Activated naive CD8-positive, alpha-beta T cell treated with anti-CD3 and anti-CD28 coated beads, Interleukin-2, amount 10 ng/mL, durations not matched to agents 7 days and 5 days (primary cell): ENCODE results near the gene WDR7. TPM values are rescaled to one million over a fixed set of nuclear protein-coding genes. Genes with fewer than 3 reads are reported as not detected.

Source experiments
- ATAC-seq: fragments of 150-1000 bp; cut with Tn5 transposase; one replicate; pipeline ENCODE4 v1.10.0; 2021; ENCODE audit warnings: low read depth, moderate library complexity
- POLR2A ChIA-PET: fragments of 350-600 bp; sonication (Branson Sonifier 250); formaldehyde crosslinking; loops from one replicate; lab custom pipeline; 2021; ENCODE audit warnings: antibody characterized with exemption; lab: Charles Lee
- DNase-seq: peaks from one replicate; pipeline ENCODE4 v3.0.0; 2021
- H3K27ac Mint-ChIP-seq: one replicate; pipeline ENCODE4 v1.8.0; 2022; ENCODE audit warnings: mild to moderate bottlenecking, mixed read lengths
- H3K27me3 Mint-ChIP-seq: one replicate; pipeline ENCODE4 v1.8.0; 2022; ENCODE audit warnings: mild to moderate bottlenecking, moderate library complexity, mixed read lengths
- H3K36me3 Mint-ChIP-seq: one replicate; pipeline ENCODE4 v1.8.0; 2021; ENCODE audit warnings: mild to moderate bottlenecking, mixed read lengths
- H3K4me1 Mint-ChIP-seq: one replicate; pipeline ENCODE4 v1.8.0; 2021; ENCODE audit warnings: mixed read lengths
- H3K4me3 Mint-ChIP-seq: one replicate; pipeline ENCODE4 v1.8.0; 2022; ENCODE audit warnings: mild to moderate bottlenecking, moderate library complexity, mixed read lengths
- H3K9me3 Mint-ChIP-seq: one replicate; pipeline ENCODE4 v1.8.0; 2021; ENCODE audit warnings: mixed read lengths
- total RNA-seq, 2 experiments: library from RNA; stranded (reverse); gene quantifications; one replicate each; pipeline ENCODE4 v1.2.3, GENCODE V29; 2021

WDR7 gene
- total RNA-seq, 2 experiments from 2014 or later: 42.8 to 43.1 TPM

GRCh38 chr18:57050310-57050949 lies 399.3 kb downstream of the WDR7 start:
- POLR2A ChIA-PET: no interaction called here
- Mint-ChIP-seq H3K4me1 (no peaks in the 10 kb centered on the region), H3K27me3 (peaks cover 2% of the 10 kb centered on the region), H3K4me3 (no peak overlapping the region), H3K9me3 (peaks cover 4% of the 10 kb centered on the region), H3K36me3 (no peaks in the 10 kb centered on the region), H3K27ac (no peak overlapping the region)
- no peak for ATAC-seq
- DNase-seq: no peak

GRCh38 chr18:57051021-57051656 lies 400.0 kb downstream of the WDR7 start:
- Mint-ChIP-seq H3K36me3 (no peaks in the 10 kb centered on the region), H3K27ac (no peak overlapping the region), H3K27me3 (peaks cover 2% of the 10 kb centered on the region), H3K4me1 (no peaks in the 10 kb centered on the region), H3K9me3 (peaks cover 3% of the 10 kb centered on the region), H3K4me3 (no peak overlapping the region)
- ATAC-seq (no peak), DNase-seq (no peak)
- POLR2A ChIA-PET: no interaction called here

GRCh38 chr18:57051657-57052044 lies 400.5 kb downstream of the WDR7 start:
- no peaks in the 10 kb centered on the region for H3K27me3 Mint-ChIP-seq
- no peak for ATAC-seq
- H3K9me3 Mint-ChIP-seq: peaks cover 3% of the 10 kb centered on the region
- no peak for DNase-seq
- no peaks in the 10 kb centered on the region for H3K4me1 Mint-ChIP-seq
- H3K4me3 Mint-ChIP-seq: no peak overlapping the region
- no peak overlapping the region for H3K27ac Mint-ChIP-seq
- no peaks in the 10 kb centered on the region for H3K36me3 Mint-ChIP-seq
- POLR2A ChIA-PET: no interaction called here

GRCh38 chr18:57052173-57052572 lies 401.0 kb downstream of the WDR7 start:
- H3K36me3 Mint-ChIP-seq: no peaks in the 10 kb centered on the region
- no peaks in the 10 kb centered on the region for H3K27me3 Mint-ChIP-seq
- H3K9me3 Mint-ChIP-seq: peaks cover 5% of the 10 kb centered on the region
- POLR2A ChIA-PET: no interaction called here
- DNase-seq (no peak), ATAC-seq (no peak)
- H3K4me1 Mint-ChIP-seq: no peaks in the 10 kb centered on the region
- no peak overlapping the region for H3K4me3 Mint-ChIP-seq
- no peak overlapping the region for H3K27ac Mint-ChIP-seq

- Mint-ChIP-seq H3K4me1 (no peaks in the 10 kb centered on the region), H3K9me3 (peaks cover 5% of the 10 kb centered on the region), H3K4me3 (no peak overlapping the region), H3K27me3 (no peaks in the 10 kb centered on the region), H3K27ac (no peak overlapping the region), H3K36me3 (no peaks in the 10 kb centered on the region)
- no peak for DNase-seq
- ATAC-seq: no peak
- POLR2A ChIA-PET: no interaction called here
Observed at GRCh38 chr18:57052759-57053158, 401.6 kb downstream of the WDR7 start.

GRCh38 chr18:57054891-57055290 lies 403.7 kb downstream of the WDR7 start:
- DNase-seq: no peak
- Mint-ChIP-seq H3K9me3 (peaks cover 5% of the 10 kb centered on the region), H3K4me1 (no peaks in the 10 kb centered on the region), H3K36me3 (no peaks in the 10 kb centered on the region), H3K4me3 (no peak overlapping the region), H3K27me3 (peaks cover 2% of the 10 kb centered on the region), H3K27ac (no peak overlapping the region)
- POLR2A ChIA-PET: no interaction called here
- ATAC-seq: no peak

GRCh38 chr18:57057890-57058289 lies 406.7 kb downstream of the WDR7 start:
- Mint-ChIP-seq H3K4me1 (peaks cover 1% of the 10 kb centered on the region), H3K4me3 (no peak overlapping the region), H3K9me3 (peaks cover 5% of the 10 kb centered on the region), H3K27ac (no peak overlapping the region), H3K36me3 (no peaks in the 10 kb centered on the region), H3K27me3 (peaks cover 3% of the 10 kb centered on the region)
- DNase-seq (no peak), ATAC-seq (no peak)
- POLR2A ChIA-PET: no interaction called here

GRCh38 chr18:57058734-57059133 lies 407.6 kb downstream of the WDR7 start:
- H3K4me1 Mint-ChIP-seq: peaks cover 1% of the 10 kb centered on the region
- DNase-seq (no peak), ATAC-seq (no peak)
- no peaks in the 10 kb centered on the region for H3K36me3 Mint-ChIP-seq
- no peak overlapping the region for H3K4me3 Mint-ChIP-seq
- H3K27ac Mint-ChIP-seq: no peak overlapping the region
- peaks cover 5% of the 10 kb centered on the region for H3K9me3 Mint-ChIP-seq
- POLR2A ChIA-PET: no interaction called here
- peaks cover 3% of the 10 kb centered on the region for H3K27me3 Mint-ChIP-seq

GRCh38 chr18:57059366-57059765 lies 408.2 kb downstream of the WDR7 start:
- peaks cover 1% of the 10 kb centered on the region for H3K4me1 Mint-ChIP-seq
- H3K4me3 Mint-ChIP-seq: no peak overlapping the region
- DNase-seq (no peak), ATAC-seq (no peak)
- POLR2A ChIA-PET: no interaction called here
- no peaks in the 10 kb centered on the region for H3K36me3 Mint-ChIP-seq
- peaks cover 3% of the 10 kb centered on the region for H3K27me3 Mint-ChIP-seq
- H3K27ac Mint-ChIP-seq: no peak overlapping the region
- H3K9me3 Mint-ChIP-seq: peaks cover 5% of the 10 kb centered on the region

GRCh38 chr18:57060814-57061213 lies 409.7 kb downstream of the WDR7 start:
- Mint-ChIP-seq H3K4me1 (peaks cover 1% of the 10 kb centered on the region), H3K36me3 (no peaks in the 10 kb centered on the region), H3K27ac (no peak overlapping the region), H3K27me3 (peaks cover 3% of the 10 kb centered on the region), H3K4me3 (no peak overlapping the region), H3K9me3 (peaks cover 4% of the 10 kb centered on the region)
- POLR2A ChIA-PET: no interaction called here
- ATAC-seq (no peak), DNase-seq (no peak)

GRCh38 chr18:57062178-57062577 lies 411.0 kb downstream of the WDR7 start:
- no peak overlapping the region for H3K4me3 Mint-ChIP-seq
- POLR2A ChIA-PET: no interaction called here
- H3K9me3 Mint-ChIP-seq: no peaks in the 10 kb centered on the region
- peak overlapping the region; percentile 50 for H3K27ac Mint-ChIP-seq
- peaks cover 3% of the 10 kb centered on the region for H3K27me3 Mint-ChIP-seq
- no peaks in the 10 kb centered on the region for H3K36me3 Mint-ChIP-seq
- H3K4me1 Mint-ChIP-seq: peaks cover 1% of the 10 kb centered on the region
- no peak for DNase-seq
- no peak for ATAC-seq

- Mint-ChIP-seq H3K4me1 (peaks cover 1% of the 10 kb centered on the region), H3K27ac (no peak overlapping the region), H3K36me3 (no peaks in the 10 kb centered on the region), H3K27me3 (peaks cover 3% of the 10 kb centered on the region), H3K4me3 (no peak overlapping the region), H3K9me3 (no peaks in the 10 kb centered on the region)
- DNase-seq: no peak
- POLR2A ChIA-PET: no interaction called here
- no peak for ATAC-seq
Observed at GRCh38 chr18:57062844-57063243, 411.7 kb downstream of the WDR7 start.

- H3K4me3 Mint-ChIP-seq: no peak overlapping the region
- ATAC-seq (no peak), DNase-seq (no peak)
- no peaks in the 10 kb centered on the region for H3K36me3 Mint-ChIP-seq
- H3K4me1 Mint-ChIP-seq: peaks cover 1% of the 10 kb centered on the region
- H3K27me3 Mint-ChIP-seq: peaks cover 2% of the 10 kb centered on the region
- POLR2A ChIA-PET: no interaction called here
- no peak overlapping the region for H3K27ac Mint-ChIP-seq
- H3K9me3 Mint-ChIP-seq: no peaks in the 10 kb centered on the region
Observed at GRCh38 chr18:57063601-57064103, 412.5 kb downstream of the WDR7 start.

GRCh38 chr18:57073501-57074187 lies 422.5 kb downstream of the WDR7 start:
- ATAC-seq (no peak), DNase-seq (no peak)
- peaks cover 15% of the 10 kb centered on the region for H3K27me3 Mint-ChIP-seq
- H3K4me1 Mint-ChIP-seq: peaks cover 8% of the 10 kb centered on the region
- POLR2A ChIA-PET: no interaction called here
- H3K27ac Mint-ChIP-seq: no peak overlapping the region
- no peak overlapping the region for H3K4me3 Mint-ChIP-seq
- H3K9me3 Mint-ChIP-seq: no peaks in the 10 kb centered on the region
- H3K36me3 Mint-ChIP-seq: no peaks in the 10 kb centered on the region
